ES-I3 (cell line): ENCODE data around the gene TTBK1.

Experiments
- H3K36me3 ChIP-seq: 2 replicates; pipeline ENCODE4 v1.6.1; 2013; ENCODE audit warnings: mild to moderate bottlenecking, low read length, control low read depth, moderate library complexity; ENCODE audit not compliant: insufficient read depth
- H3K4me1 ChIP-seq: 2 replicates; pipeline ENCODE4 v1.6.1; 2013; ENCODE audit warnings: mild to moderate bottlenecking, control low read depth, low read length; ENCODE audit not compliant: insufficient read depth
- H3K9ac ChIP-seq: 2 replicates; pipeline ENCODE4 v1.6.1; 2013; ENCODE audit warnings: low read depth, mild to moderate bottlenecking, low read length, moderate library complexity
- H3K9me3 ChIP-seq: 2 replicates; pipeline ENCODE4 v1.6.1; 2013; ENCODE audit warnings: mild to moderate bottlenecking, low read length, moderate library complexity; ENCODE audit not compliant: control insufficient read depth, insufficient read depth

TTBK1 gene

GRCh38 chr6:43265564-43265963 is 22.3 kb downstream of the TTBK1 start:
- Histone ChIP-seq H3K4me1 (peaks cover 19% of the 10 kb centered on the region; the same call in 1 of the 2 replicates), H3K9me3 (no peaks in the 10 kb centered on the region), H3K9ac (no peak overlapping the region), H3K36me3 (no peaks in the 10 kb centered on the region)

GRCh38 chr6:43267619-43268354 is 24.5 kb downstream of the TTBK1 start:
- Histone ChIP-seq H3K9ac (no peak overlapping the region), H3K36me3 (no peaks in the 10 kb centered on the region), H3K9me3 (no peaks in the 10 kb centered on the region), H3K4me1 (peaks cover 22% of the 10 kb centered on the region; the same call in 1 of the 2 replicates)

- Histone ChIP-seq H3K9me3 (no peaks in the 10 kb centered on the region), H3K9ac (no peak overlapping the region), H3K4me1 (peaks cover 22% of the 10 kb centered on the region; the same call in 1 of the 2 replicates), H3K36me3 (no peaks in the 10 kb centered on the region)
These were observed 25.0 kb downstream of the TTBK1 start for GRCh38 chr6:43268355-43268700.

GRCh38 chr6:43268782-43269272 is 25.5 kb downstream of the TTBK1 start:
- H3K36me3 ChIP-seq, result no peaks in the 10 kb centered on the region
- H3K9me3 ChIP-seq, result no peaks in the 10 kb centered on the region
- H3K9ac ChIP-seq, result peak overlapping the region; percentile 49; the same call in 1 of the 2 replicates
- peaks cover 22% of the 10 kb centered on the region; the same call in 1 of the 2 replicates for H3K4me1 ChIP-seq

- H3K36me3 ChIP-seq, result no peaks in the 10 kb centered on the region
- H3K4me1 ChIP-seq, result peaks cover 22% of the 10 kb centered on the region; the same call in 1 of the 2 replicates
- no peaks in the 10 kb centered on the region for H3K9me3 ChIP-seq
- H3K9ac ChIP-seq, result peak overlapping the region; percentile 49; the same call in 1 of the 2 replicates
These were observed 26.2 kb downstream of the TTBK1 start for GRCh38 chr6:43269273-43270007.

GRCh38 chr6:43271103-43271815 is 28.0 kb downstream of the TTBK1 start:
- no peaks in the 10 kb centered on the region for H3K9me3 ChIP-seq
- no peak overlapping the region for H3K9ac ChIP-seq
- H3K36me3 ChIP-seq, result no peaks in the 10 kb centered on the region
- peaks cover 22% of the 10 kb centered on the region; the same call in 1 of the 2 replicates for H3K4me1 ChIP-seq

- Histone ChIP-seq H3K4me1 (peaks cover 27% of the 10 kb centered on the region), H3K9me3 (no peaks in the 10 kb centered on the region)
These were observed 28.7 kb downstream of the TTBK1 start for GRCh38 chr6:43271944-43272343.

GRCh38 chr6:43273707-43274106 is 30.4 kb downstream of the TTBK1 start:
- no peaks in the 10 kb centered on the region for H3K36me3 ChIP-seq
- H3K9ac ChIP-seq, result no peak overlapping the region
- H3K4me1 ChIP-seq, result peaks cover 29% of the 10 kb centered on the region
- no peaks in the 10 kb centered on the region for H3K9me3 ChIP-seq

More at GRCh38 chr6:43271944-43272343, 28.7 kb downstream of the TTBK1 start:
- no peak overlapping the region for H3K9ac ChIP-seq
- H3K36me3 ChIP-seq, result no peaks in the 10 kb centered on the region

GRCh38 chr6:43274127-43274915 is 31.0 kb downstream of the TTBK1 start:
- Histone ChIP-seq H3K4me1 (peaks cover 29% of the 10 kb centered on the region), H3K9me3 (no peaks in the 10 kb centered on the region), H3K9ac (peak overlapping the region; percentile 41; the same call in 1 of the 2 replicates), H3K36me3 (no peaks in the 10 kb centered on the region)

- Histone ChIP-seq H3K9ac (peak overlapping the region; percentile 49; the same call in 1 of the 2 replicates), H3K4me1 (peaks cover 27% of the 10 kb centered on the region), H3K36me3 (no peaks in the 10 kb centered on the region), H3K9me3 (no peaks in the 10 kb centered on the region)
These were observed 31.8 kb downstream of the TTBK1 start for GRCh38 chr6:43274916-43275597.

- peak overlapping the region; percentile 49; the same call in 1 of the 2 replicates for H3K9ac ChIP-seq
- H3K4me1 ChIP-seq, result peaks cover 23% of the 10 kb centered on the region
- H3K9me3 ChIP-seq, result no peaks in the 10 kb centered on the region
- H3K36me3 ChIP-seq, result no peaks in the 10 kb centered on the region
These were observed 32.7 kb downstream of the TTBK1 start for GRCh38 chr6:43275801-43276576.

- H3K9me3 ChIP-seq, result no peaks in the 10 kb centered on the region
- peaks cover 23% of the 10 kb centered on the region for H3K4me1 ChIP-seq
- peak overlapping the region; percentile 49; the same call in 1 of the 2 replicates for H3K9ac ChIP-seq
- no peaks in the 10 kb centered on the region for H3K36me3 ChIP-seq
These were observed 33.5 kb downstream of the TTBK1 start for GRCh38 chr6:43276577-43277305.
